Measurements from ENCODE around the gene RIPPLY2.

Gene RIPPLY2

GRCh38 chr6:83867527-83868161, 14.5 kb downstream of the RIPPLY2 start:
- TF ChIP-seq POLR2AphosphoS5 (IDR thresholded peaks at IDR 0.05; ENCODE audit: low read depth, low read length), result no peak
- no peak for TF ChIP-seq TAF1 (IDR thresholded peaks at IDR 0.05; ENCODE audit: borderline replicate concordance, insufficient read depth, low read length)
- TF ChIP-seq SIN3A (IDR thresholded peaks at IDR 0.05; ENCODE audit: borderline replicate concordance, insufficient read depth, low read length), result no peak
- TF ChIP-seq REST (IDR thresholded peaks at IDR 0.05; ENCODE audit: insufficient read depth in 1 of 2, low read depth in 2 of 2, low read length in 2 of 2), result no peak
- TF ChIP-seq FOXP2 (optimal IDR thresholded peaks at IDR 0.05; ENCODE audit: borderline replicate concordance, extremely low read depth, extremely low read length, insufficient read depth), result no peak

- TF ChIP-seq TAF1 (IDR thresholded peaks at IDR 0.05; ENCODE audit: borderline replicate concordance, insufficient read depth, low read length) (no peak), REST (IDR thresholded peaks at IDR 0.05; ENCODE audit: insufficient read depth in 1 of 2, low read depth in 2 of 2, low read length in 2 of 2) (no peak), SIN3A (IDR thresholded peaks at IDR 0.05; ENCODE audit: borderline replicate concordance, insufficient read depth, low read length) (no peak), POLR2AphosphoS5 (IDR thresholded peaks at IDR 0.05; ENCODE audit: low read depth, low read length) (no peak), FOXP2 (optimal IDR thresholded peaks at IDR 0.05; ENCODE audit: borderline replicate concordance, extremely low read depth, extremely low read length, insufficient read depth) (no peak)
Measured at GRCh38 chr6:83868639-83869038, 15.5 kb downstream of the RIPPLY2 start.

GRCh38 chr6:83870649-83871048, 17.5 kb downstream of the RIPPLY2 start:
- TF ChIP-seq REST (IDR thresholded peaks at IDR 0.05; ENCODE audit: insufficient read depth in 1 of 2, low read depth in 2 of 2, low read length in 2 of 2) (no peak), SIN3A (IDR thresholded peaks at IDR 0.05; ENCODE audit: borderline replicate concordance, insufficient read depth, low read length) (no peak), FOXP2 (optimal IDR thresholded peaks at IDR 0.05; ENCODE audit: borderline replicate concordance, extremely low read depth, extremely low read length, insufficient read depth) (no peak), TAF1 (IDR thresholded peaks at IDR 0.05; ENCODE audit: borderline replicate concordance, insufficient read depth, low read length) (no peak), POLR2AphosphoS5 (IDR thresholded peaks at IDR 0.05; ENCODE audit: low read depth, low read length) (no peak)

- TF ChIP-seq SIN3A (IDR thresholded peaks at IDR 0.05; ENCODE audit: borderline replicate concordance, insufficient read depth, low read length), result no peak
- TF ChIP-seq TAF1 (IDR thresholded peaks at IDR 0.05; ENCODE audit: borderline replicate concordance, insufficient read depth, low read length), result no peak
- TF ChIP-seq REST (IDR thresholded peaks at IDR 0.05; ENCODE audit: insufficient read depth in 1 of 2, low read depth in 2 of 2, low read length in 2 of 2), result no peak
- no peak for TF ChIP-seq FOXP2 (optimal IDR thresholded peaks at IDR 0.05; ENCODE audit: borderline replicate concordance, extremely low read depth, extremely low read length, insufficient read depth)
- no peak for TF ChIP-seq POLR2AphosphoS5 (IDR thresholded peaks at IDR 0.05; ENCODE audit: low read depth, low read length)
Measured at GRCh38 chr6:83872386-83873118, 19.4 kb downstream of the RIPPLY2 start.
